GM19043 (cell line): ENCODE measurements around the gene WIZ.
"Not testable (repeated sequence)": the region's sequence is repeated elsewhere in the genome, so short reads cannot be mapped to it uniquely, and the experiment has no call there.

Experiments used
- ATAC-seq: cut with Tn5 transposase; IDR thresholded peaks from one replicate; pipeline ENCODE4 v1.9.1; 2021; ENCODE audit warnings: low read depth; ENCODE audit not compliant: unreplicated experiment

The WIZ gene, protein sequence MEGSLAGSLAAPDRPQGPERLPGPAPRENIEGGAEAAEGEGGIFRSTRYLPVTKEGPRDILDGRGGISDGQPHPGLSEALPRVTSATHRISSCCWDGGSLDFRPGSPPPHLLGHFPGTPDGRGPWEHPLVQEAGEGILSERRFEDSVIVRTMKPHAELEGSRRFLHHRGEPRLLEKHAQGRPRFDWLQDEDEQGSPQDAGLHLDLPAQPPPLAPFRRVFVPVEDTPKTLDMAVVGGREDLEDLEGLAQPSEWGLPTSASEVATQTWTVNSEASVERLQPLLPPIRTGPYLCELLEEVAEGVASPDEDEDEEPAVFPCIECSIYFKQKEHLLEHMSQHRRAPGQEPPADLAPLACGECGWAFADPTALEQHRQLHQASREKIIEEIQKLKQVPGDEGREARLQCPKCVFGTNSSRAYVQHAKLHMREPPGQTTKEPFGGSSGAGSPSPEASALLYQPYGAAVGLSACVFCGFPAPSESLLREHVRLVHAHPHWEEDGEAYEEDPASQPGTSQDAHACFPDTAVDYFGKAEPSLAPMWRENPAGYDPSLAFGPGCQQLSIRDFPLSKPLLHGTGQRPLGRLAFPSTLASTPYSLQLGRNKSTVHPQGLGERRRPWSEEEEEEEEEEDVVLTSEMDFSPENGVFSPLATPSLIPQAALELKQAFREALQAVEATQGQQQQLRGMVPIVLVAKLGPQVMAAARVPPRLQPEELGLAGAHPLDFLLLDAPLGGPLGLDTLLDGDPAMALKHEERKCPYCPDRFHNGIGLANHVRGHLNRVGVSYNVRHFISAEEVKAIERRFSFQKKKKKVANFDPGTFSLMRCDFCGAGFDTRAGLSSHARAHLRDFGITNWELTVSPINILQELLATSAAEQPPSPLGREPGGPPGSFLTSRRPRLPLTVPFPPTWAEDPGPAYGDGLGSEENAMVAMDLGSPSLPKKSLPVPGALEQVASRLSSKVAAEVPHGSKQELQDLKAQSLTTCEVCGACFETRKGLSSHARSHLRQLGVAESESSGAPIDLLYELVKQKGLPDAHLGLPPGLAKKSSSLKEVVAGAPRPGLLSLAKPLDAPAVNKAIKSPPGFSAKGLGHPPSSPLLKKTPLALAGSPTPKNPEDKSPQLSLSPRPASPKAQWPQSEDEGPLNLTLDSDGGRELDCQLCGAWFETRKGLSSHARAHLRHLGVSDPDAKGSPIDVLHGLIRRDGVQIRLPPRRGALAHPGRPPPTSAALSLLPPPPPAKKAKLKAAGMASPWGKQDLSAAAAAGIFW (N-terminal part only)

DNA sequence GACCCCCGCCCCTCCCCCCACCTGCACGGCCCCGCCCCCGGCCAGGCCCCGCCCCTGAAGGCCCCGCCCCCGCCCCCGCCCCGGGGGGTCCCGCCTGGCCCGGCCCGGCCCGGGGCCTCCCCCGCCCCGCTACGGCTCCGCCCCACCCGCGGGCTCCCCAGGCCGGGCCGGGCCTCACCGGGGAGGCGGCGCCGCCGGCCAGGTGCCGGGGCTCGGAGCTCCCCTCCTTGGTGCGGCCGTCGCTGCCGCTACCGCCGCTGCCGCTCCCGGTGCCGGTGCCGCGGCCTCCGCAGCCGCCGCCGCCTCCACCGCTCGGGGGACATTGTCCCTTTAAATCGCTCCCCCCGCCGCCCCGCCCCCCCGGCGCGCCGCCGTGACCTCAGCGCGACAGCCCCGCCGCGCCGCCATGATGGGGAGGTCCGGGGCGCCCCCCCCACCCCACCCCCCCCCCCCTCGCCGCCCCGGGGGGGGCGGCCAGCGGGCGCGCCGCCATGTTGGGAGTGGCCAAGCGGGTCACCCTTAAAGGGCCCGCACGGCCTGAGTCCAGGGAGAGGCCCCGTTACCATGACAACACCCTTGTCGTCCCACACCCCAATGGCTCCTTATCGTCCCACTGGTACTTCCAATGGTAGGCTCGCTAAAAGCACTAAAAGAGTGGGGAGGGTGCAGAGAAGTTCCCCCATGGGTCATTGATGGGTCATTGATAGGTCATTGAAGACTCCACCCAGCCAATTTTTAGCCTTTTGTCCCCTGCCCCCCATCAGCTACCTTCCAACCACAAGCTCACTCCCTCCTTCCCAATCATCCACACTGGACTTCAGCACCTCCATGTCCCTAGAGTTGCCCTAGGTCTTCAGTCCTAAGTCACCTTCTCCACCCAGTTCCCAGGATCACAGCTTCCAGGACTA, at the start of gene WIZ:
TSS of gene WIZ (minus strand) at position 337 of the 908 bp plus-strand sequence. CDS start 1,649 bp downstream, outside the sequence.
- ATAC-seq = no peak

DNA sequence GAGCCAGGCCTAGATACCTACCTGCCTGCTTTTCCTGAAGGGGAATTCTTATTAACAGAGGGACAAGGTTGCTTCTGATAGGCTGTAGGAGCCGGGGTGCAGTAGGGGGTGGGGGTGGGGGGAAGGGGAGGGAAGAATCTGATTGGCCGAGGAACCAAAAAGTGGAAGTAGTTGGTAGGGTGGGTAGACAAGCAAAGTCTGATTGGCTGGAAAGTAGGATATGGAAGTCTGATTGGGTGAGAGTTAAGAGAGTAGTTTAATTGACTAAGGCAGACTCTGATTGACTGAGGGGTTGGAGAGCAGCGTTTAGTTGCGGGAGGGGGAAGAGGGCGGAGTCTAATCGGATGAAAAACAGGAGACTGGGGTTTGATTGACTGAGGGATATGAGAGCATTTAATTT, 49.2 kb upstream of the WIZ start:
- no peak for ATAC-seq

DNA sequence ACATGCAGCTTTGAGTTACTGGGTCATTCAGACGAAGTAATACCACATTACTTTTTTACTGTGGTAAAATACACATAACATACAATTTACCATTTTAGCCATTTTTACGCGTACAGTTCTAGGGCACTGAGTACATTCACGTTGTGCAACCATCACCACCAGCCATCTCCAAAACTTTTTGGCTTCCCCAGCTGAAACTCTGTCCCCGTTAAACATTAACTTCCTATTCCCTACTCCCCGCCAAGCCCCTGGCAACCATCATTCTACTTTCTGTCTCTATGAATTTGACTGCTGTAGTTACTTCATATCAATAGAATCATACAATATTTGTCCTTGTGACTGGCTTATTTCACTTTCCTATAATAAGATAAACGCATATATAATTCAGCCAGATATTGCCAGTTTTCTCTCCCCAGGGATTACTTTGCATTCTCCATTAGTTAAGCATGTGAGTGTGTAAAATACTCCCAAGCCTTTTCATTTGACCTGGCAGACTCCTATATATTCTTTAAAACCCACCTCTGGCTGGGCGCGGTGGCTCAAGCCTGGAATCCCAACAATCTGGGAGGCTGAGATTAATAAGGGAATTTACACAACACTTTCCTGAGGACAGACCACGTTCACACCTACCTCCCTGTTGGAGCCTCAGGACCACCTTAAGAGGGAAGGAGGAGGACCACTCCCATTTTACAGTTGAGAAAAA, 48.6 kb upstream of the WIZ start:
- ATAC-seq = no peak

DNA sequence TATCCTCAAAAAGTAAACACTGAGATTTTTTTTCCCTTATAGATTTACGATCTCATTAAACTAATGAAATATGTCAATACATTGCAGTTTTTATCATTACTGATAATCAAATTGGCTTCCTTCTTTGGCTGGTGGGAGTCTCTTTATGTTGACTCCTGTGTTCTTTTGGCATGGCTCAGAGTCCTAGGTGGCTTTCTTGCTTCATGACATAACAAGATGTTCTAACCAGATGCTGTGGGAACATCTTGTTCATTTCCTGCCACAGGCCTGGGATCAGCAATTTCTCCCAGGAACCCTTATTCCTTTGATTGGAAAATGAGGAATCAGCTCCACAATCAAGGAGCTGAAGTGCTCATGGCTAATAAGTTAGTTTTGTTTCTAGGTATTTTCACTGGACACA, 45.4 kb upstream of the WIZ start:
- ATAC-seq = no peak

DNA sequence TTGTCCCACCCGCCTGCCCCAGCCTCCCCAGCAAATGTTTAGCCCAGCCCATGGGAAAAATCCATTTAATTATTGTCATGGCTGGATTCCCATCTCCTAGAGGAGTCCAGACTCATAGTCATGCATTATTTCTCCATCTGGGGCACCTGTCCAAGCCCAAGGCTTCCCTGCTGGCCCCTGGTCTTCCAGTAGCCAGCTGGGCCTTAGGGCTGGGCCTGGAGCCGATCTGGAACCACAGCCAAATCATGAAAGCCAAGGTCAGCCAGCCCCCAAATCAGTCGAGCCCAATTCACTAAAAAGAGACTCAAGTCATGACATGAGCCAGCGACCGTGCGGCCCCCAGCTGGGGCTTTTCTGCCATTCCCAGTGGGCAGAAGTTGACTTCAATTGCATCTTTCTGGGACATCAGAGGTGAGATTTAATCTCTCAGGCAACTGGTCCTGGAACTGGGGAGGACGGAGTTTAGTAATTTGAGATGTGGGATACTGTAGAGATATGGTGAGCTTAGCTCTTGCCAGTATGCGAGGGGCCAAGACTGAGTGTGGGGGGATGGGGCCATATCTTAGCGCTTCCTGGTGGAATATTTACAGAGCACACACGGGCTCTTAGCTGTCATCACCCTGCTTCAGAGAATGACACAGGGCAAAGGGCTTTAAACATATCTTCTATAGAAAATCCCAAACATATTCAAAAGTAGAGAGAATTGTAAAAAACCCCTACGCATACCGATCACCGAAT, 38.9 kb upstream of the WIZ start:
- ATAC-seq = no peak

DNA sequence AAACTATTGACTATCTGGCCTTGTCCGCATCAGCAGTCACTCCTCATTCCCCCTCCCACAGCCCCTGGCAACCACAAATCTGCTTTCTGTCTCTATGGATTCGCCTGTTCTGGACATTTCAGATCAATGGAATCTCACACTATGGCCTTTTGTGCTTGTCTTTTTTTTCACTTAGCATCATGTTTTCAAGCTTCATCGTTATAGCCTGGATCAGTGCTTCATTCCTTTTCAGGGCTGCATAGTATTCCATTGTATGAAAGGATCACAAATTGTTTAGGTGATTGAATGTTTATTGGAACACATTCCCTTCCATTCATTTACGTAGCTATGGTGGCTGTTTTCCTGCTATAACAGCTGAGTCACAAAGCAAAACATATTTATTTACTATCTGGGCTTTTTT, 37.3 kb upstream of the WIZ start:
- ATAC-seq = no peak

DNA sequence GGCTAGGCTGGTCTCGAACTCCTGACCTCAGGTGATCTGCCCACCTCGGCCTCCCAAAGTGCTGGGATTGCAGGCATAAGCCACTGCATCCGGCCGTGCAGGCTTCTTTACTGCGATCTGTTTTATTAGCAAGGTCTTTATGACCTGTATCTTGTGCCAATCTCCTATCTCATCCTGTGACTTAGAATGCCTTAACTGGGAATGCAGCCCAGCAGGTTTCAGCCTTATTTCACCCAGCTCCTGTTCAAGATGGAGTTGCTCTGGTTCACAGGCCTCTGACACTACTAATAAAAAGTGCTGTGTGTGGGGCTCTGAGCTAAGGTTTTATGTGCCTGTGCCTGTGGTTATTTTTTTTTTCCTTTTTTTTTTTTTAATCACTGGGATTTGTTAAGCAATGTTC, 36.0 kb upstream of the WIZ start:
- not testable (repeated sequence) for ATAC-seq

DNA sequence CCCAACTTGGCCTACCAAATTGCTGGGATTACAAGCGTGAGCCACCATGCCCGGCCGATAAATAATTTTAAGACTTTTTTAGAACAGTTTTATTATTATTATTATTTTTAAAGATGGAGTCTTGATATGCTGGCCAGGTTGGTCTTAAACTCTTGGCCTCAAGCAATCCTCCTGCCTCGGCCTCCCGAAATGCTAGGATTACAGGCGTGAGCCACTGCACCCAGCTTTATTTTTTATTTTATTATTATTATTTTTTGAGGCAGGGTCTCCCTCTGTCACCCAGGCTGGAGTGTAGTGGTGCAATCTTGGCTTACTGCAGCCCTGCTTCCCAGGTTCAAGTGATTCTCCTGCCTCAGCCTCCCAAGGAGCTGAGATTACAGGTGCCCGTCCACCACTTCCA, 31.2 kb upstream of the WIZ start:
- ATAC-seq = not testable (repeated sequence)

DNA sequence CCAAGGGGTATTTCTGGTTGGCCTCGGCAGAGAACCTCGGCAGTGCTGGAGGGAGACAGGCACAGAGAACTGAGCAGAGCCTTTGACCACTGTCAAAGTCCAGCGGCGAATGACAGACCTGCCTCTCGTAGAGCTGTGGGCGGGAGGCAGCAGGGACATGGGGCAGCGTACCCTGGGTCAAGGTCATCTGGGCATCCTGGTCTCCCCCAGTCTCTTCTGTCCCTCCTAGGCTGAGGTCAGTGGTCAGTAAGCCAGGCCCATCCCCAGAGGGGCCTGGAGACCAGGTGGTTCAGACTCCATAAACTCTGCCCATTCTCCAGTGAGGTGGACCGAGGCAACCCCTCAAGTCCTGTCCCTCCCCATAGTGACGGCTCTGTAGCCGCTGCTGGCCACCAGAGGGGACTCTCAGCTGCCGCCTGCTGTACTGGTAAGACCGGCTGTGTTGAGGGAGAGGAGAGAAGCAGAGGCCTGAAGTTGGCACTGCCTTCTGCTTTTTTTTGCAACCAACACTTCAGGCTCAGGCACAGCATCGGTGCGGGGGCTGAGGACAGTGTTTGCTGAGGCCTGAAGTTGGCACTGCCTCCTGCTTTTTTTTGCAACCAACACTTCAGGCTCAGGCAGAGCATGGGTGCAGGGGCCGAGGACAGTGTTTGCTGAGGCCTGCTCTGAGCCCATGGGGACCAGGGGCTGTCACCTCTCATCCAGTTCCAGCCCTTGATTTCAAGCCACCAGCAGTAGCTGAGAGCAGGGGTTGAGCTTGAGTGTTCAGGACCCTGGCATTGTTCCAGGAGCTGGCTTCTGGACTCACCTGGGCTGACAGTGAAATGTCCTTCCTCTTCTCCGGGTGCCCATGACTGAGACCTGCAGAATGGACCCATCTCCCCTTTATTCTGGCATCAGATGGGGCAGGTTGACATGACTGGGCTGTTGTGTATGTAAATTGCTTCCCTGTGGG, 29.9 kb upstream of the WIZ start, which contains the start of gene PGLYRP2:
TSS of gene PGLYRP2 (minus strand) at position 111 of the 955 bp plus-strand sequence. CDS start 130 bp downstream, outside the sequence.
- ATAC-seq = no peak

DNA sequence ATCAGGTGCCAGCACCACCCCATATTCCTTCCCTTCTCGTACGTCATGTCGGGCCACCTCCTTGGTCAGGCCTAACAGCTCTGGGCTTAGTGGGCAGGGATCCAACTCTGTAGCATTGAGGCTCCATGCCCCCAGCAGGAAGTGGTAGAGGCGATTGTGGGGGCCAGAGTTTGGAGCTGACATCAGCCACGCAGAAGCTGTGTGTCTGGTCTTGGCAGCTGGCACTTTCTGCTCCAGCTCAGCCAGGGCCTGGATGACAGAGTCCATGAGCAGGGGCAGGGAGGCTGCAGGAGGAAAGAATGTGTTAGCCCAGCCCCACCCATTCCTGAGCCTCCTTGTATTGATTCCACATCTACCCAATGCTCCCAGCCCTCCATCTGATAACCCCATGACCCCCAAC, 26.6 kb upstream of the WIZ start:
- no peak for ATAC-seq

DNA sequence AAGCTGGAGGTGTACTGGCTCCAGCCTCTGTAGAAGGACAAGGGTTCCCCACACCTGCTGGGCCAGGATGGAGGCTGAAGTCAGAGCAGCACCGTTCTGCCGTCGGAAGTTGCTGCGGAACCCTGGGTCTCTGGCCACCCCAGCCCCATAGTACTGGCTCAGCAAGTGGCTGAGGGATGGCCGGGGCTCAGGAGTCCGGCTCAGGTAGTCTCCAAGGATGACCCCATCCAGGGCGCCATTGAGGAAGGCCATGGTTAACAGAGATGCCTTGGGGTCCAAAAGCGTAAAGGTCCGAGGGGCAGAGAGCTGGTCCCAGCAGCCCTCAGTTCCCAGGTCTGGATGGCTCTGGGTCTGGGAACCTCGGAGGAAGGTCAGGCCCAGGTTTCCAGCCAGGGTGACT, 25.9 kb upstream of the WIZ start:
- ATAC-seq = no peak

DNA sequence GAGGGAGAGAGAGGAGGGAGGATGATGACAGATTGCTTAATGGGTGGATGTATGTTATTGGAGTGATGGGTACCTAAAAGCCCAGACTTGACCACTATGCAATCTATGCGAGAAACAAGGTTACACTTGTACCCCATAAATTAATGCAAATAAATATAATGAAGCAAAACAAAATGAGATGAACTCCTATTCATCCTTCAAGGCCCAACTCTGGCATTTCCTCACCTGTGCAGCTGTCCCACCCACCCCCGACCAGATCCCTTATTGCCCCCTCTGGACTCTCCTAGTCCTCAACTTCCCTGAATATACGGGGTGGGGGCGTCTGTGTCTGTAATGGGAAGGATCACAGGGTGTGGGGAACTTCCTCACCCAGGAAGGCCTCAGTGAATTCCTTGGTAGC, 25.4 kb upstream of the WIZ start:
- no peak for ATAC-seq

DNA sequence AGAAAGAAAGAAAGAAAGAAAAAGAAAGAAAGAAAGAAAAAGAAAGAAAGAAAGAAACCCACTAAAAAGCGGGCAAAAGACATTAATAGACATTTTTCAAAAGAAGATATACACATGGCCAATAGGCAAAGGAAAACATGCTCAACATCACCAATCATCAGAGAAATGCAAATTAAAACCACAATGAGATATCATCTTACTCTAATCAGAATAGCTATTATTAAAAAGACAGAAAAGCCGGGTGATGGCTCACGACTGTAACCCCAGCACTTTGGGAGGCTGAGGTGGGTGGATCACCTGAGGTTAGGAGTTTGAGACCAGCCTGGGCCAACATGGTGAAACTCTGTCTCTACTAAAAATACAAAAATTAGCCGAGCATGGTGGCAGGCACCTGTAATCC, 24.1 kb upstream of the WIZ start:
- ATAC-seq = not testable (repeated sequence)

DNA sequence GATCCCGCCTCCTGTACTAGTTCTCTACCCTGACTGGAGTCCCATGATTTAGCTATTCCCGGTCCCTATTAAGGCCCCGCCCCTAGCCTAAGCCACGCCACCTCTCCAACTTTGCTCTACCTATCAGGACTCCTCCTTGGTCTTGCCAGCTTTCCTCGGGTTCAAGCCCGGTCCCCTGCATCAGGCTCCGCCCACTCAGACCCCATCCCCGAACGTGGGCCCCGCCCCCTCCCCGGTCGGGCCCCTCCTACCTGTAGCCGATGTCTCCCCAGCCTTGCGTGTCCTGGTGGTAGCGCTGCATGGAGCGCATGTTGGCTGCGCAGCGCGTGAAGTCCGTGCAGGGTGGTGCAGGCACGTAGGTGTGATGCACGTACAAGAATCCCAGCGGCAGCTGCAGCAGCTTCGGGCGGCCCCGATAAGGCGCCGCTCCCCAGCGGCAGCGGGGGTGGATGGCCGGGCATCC, 21.9 kb upstream of the WIZ start:
- ATAC-seq = no peak

DNA sequence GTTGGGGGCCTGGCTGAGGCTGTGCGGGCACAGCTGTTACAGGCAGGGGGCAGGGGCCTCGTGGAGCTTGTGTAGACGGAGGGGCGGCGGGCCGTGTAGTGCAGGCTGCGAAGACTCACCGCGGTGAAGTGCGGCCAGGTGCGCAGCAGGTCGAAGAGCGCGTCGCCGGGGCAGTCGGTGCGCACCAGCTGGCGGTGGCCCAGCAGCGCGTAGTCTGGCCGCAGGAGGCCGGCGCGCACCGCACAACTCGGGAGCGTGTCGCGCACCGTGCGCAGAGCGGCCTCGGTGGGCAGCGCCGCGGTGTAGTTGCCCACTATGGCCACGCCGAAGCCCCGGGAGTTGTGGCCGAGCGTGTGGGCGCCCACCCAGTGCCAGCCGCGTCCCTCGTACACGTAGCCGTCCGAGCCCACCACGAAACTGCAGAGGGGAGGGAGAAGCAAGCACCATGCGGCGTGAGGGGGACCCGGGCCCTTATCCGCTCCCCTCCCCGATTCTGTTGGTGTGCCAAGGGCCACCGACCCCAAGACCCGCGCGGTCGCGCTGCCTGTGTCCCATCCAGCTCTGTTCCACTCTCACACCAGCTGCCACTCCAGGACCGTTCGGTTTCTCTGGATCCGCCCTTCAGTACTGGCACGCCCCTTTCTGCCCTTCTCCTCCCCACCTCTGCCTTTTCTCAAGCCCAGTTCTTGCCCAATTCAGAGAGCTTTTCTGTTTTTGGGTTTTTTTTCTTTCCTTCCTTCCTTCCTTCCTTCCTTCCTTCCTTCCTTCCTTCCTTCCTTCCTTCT, 19.9 kb upstream of the WIZ start:
- no peak for ATAC-seq

DNA sequence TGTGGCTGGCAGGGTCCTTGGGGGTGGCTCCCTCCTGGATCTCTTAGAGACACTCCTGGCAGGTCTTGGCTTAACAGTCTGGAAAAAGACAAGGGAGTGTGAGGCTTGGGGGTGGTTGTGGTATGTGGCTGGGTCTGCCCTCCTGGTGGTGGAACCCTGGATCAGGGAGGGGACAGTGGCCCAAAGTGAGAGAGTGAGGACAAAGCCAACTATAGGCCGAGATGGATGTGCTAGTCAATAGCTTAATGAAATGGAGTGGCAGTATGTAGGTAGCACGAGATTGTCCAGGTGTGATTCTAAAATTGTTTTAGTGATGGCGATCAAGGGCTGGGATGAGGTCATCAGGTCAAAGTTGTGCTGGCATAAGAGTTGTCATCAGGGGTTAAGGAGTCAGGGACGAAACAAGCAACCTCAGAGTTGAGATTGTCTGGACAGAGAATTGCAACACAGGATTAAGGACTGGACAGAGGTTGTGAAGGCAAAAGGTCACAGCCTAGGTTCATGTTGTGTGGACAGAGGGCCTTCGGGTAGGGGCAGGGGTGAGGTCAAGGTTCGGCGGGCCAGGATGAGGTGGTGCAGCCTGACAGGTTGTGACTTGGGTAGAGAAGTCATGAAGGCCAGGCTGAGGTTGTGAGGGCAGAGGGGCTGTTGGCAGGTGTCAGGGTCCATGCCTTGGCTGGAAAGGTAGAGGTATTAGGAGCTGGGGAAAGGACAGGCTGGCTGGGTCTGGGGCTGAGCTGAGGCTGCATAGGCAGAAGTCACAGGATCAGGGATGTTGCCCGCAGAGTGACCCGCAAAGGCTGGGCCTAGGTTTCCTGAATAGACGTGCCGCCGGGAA, 19.1 kb upstream of the WIZ start:
- no peak for ATAC-seq
